MV-4-11 (cell line): ENCODE data around the gene TCF19.

Experiments
- DNase-seq: peaks from one replicate; lab custom pipeline; 2025; lab: John Stamatoyannopoulos, UW

Gene TCF19

DNA sequence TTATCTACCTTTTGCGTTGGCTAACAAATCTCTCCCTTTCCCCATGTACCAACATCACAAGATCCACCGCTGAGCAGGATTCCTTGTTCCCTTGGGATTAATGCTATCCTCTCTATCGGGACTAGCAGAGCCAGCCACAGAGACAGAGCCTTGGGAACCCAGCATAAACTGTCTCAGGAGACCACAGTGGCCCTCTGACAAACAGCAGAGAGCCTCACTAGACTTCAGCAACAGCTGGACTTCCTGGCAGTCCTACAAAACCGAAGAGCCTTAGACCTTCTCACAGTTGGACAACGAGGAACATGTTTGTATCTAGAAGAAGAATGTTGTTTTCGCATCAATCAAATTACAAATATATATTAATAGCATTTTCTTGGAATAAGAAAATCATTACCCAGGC is 51.7 kb downstream of the TCF19 start:
- no peak for DNase-seq

DNA sequence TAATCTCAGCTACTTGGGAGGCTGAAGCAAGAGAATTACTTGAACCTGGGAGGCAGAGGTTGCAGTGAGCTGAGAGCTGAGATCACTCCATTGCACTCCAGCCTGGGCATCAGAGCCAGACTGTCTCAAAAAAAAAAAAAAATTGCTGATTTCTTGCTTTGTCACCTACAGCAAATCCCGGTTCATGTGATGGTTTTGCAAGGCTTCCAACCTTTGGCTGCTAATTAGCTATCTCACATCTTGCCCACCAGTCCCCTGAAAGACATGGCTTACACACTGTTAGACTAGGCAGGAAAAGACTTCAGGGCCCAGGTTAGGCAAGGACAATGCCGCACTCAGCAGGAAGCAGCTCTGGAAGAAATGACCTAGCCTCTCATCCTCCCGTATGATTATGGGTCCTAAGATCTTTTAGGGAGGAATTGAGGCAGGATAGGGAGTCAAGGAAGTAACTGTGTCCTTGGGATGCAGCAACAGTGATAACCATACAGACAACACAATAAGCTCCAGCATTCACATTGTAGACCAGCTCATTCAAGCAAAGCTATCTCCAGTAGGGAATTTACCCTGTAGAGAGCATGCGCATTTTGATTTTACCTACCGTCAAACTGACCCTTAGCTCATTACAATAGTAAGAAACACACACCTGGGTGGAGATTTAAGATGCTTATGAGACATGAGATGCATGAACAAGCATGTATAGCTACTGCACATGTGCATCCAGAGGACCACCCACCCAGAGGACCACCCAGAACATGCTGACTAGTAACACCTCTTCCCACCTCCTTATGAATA is 52.5 kb downstream of the TCF19 start:
- no peak for DNase-seq
